Vagina (tissue), 2 donors: ENCODE measurements around the gene STK24.

ENCODE experiments used
- CTCF ChIP-seq, 3 experiments: fragments of 450-650 bp in 2 of 3; fragments of 200-600 bp in 1 of 3; sonication (generic) in 1 of 3; IDR thresholded peaks; one replicate each; pipeline ENCODE4 v1.5.1; 2017 to 2019; ENCODE audit warnings: antibody characterized with exemption in 3 of 3, mild to moderate bottlenecking in 2 of 3, moderate library complexity in 2 of 3
- POLR2AphosphoS5 ChIP-seq, 2 donors: sonication (generic); formaldehyde crosslinking; IDR thresholded peaks; one replicate each; pipeline ENCODE4 v1.9.0; 2017; ENCODE audit warnings: antibody characterized with exemption in 2 of 2, mild to moderate bottlenecking in 2 of 2, low read depth in 1 of 2; ENCODE audit not compliant: insufficient read depth in 1 of 2

DNA sequence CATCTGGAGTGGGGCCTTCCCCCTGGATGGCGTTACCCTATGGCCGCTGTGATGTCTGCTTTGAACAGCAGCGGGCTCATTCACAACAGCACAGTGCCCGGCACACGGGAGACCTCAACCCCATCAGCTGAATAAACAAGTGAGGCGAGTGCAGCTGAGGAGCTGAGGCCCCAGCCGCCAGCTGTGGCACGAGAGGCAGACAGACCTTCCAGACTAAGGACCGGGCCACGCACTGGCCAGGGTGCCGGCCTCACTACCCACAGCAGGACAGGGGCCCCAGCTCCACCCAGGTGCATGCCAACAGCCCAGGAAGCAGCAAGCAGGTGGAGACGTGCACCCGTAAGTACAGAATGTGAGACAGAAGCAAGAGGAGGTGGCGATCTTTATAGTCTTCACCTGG is 39.6 kb downstream of the STK24 start:
- TF ChIP-seq CTCF (IDR thresholded peaks at IDR 0.05): no peak
- TF ChIP-seq POLR2AphosphoS5 (IDR thresholded peaks at IDR 0.05; ENCODE audit: insufficient read depth in 1 of 2, low read depth in 1 of 2): no peak
